HG03280 (cell line): Measurements from ENCODE around the gene PROC.
"Not testable (repeated sequence)": the region's sequence is repeated elsewhere in the genome, so short reads cannot be mapped to it uniquely, and the experiment has no call there.

Experiments
- ATAC-seq: cut with Tn5 transposase; IDR thresholded peaks from one replicate; pipeline ENCODE4 v1.9.1; 2021; ENCODE audit warnings: mild to moderate bottlenecking, moderate library complexity; ENCODE audit not compliant: unreplicated experiment

Gene PROC

GRCh38 chr2:127392828-127393578 is 25.2 kb upstream of the PROC start:
- ATAC-seq = no peak

GRCh38 chr2:127394492-127394891 is 23.7 kb upstream of the PROC start:
- ATAC-seq = no peak

- no peak for ATAC-seq
Observed at GRCh38 chr2:127397568-127398238, 20.5 kb upstream of the PROC start.

GRCh38 chr2:127398239-127398590 is 20.0 kb upstream of the PROC start:
- ATAC-seq = peak; percentile 85

- no peak for ATAC-seq
Observed at GRCh38 chr2:127400533-127400896, 17.7 kb upstream of the PROC start.

- ATAC-seq = no peak
Observed at GRCh38 chr2:127400897-127401756, 17.1 kb upstream of the PROC start.

- no peak for ATAC-seq
Observed at GRCh38 chr2:127401757-127402695, 16.2 kb upstream of the PROC start.

- ATAC-seq = no peak
Observed at GRCh38 chr2:127403460-127403859, 14.8 kb upstream of the PROC start.

GRCh38 chr2:127404466-127405254 is 13.6 kb upstream of the PROC start:
- no peak for ATAC-seq

- ATAC-seq = no peak
Observed at GRCh38 chr2:127405255-127405610, 13.0 kb upstream of the PROC start.

GRCh38 chr2:127406454-127406853 is 11.8 kb upstream of the PROC start:
- ATAC-seq = no peak

GRCh38 chr2:127407091-127407490 is 11.1 kb upstream of the PROC start:
- no peak for ATAC-seq

GRCh38 chr2:127407661-127408003 is 10.6 kb upstream of the PROC start:
- peak; percentile 23 for ATAC-seq

GRCh38 chr2:127408004-127408806 is 10.0 kb upstream of the PROC start:
- peak; percentile 66 for ATAC-seq

GRCh38 chr2:127408807-127409099 is 9.5 kb upstream of the PROC start:
- ATAC-seq = no peak

- not testable (repeated sequence) for ATAC-seq
Observed at GRCh38 chr2:127409716-127410115, 8.5 kb upstream of the PROC start.

GRCh38 chr2:127410871-127411652 is 7.2 kb upstream of the PROC start:
- ATAC-seq = peak; percentile 43

- ATAC-seq = no peak
Observed at GRCh38 chr2:127411653-127412369, 6.4 kb upstream of the PROC start.
